ENCODE measurements around the gene CCT6A. TPM values are rescaled to one million over a fixed set of nuclear protein-coding genes. Genes with fewer than 3 reads are reported as not detected.

The CCT6A gene
- total and polyA plus RNA-seq, 9 of the 15 experiments (the other 6 are each of a cell fraction or from before 2014, with no cell fraction given): 244 to 708 (median 387) TPM

- TF ChIP-seq POU5F1 (IDR thresholded peaks at IDR 0.05; ENCODE audit: borderline replicate concordance, low read depth, low read length, partially characterized antibody) (no peak), DNMT1 (IDR thresholded peaks at IDR 0.05) (no peak), PCBP1 (IDR thresholded peaks at IDR 0.05; ENCODE audit: low read depth, low read length, poor library complexity, severe bottlenecking) (no peak), DEAF1 (CRISPR knock-in tag; IDR thresholded peaks at IDR 0.05) (no peak), SNRNP70 (optimal IDR thresholded peaks at IDR 0.05; ENCODE audit: low read depth, low read length) (no peak), MBD1 (CRISPR knock-in tag; IDR thresholded peaks at IDR 0.05) (no peak), HMGN3 (IDR thresholded peaks at IDR 0.05; ENCODE audit: borderline replicate concordance, extremely low read depth, insufficient read length, low read depth, low read length) (peak; percentile 46), CREM (IDR thresholded peaks at IDR 0.05; ENCODE audit: low read depth) (peak; percentile 90), YY1 (IDR thresholded peaks at IDR 0.05; ENCODE audit: borderline replicate concordance in 1 of 3, control insufficient read depth in 1 of 3, extremely low read depth in 1 of 3, insufficient read depth in 3 of 3, insufficient read length in 1 of 3, insufficient replicate concordance in 2 of 3, low read depth in 1 of 3, low read length in 2 of 3) (peak in 2 of 3 experiments; percentile 21 to 42), TARDBP (IDR thresholded peaks at IDR 0.05) (no peak), NFE2L1 (tag; IDR thresholded peaks at IDR 0.05; ENCODE audit: borderline replicate concordance, low read depth) (no peak), GTF2B (IDR thresholded peaks at IDR 0.05; ENCODE audit: extremely low read depth, insufficient read length) (peak; percentile 56), ATF4 (CRISPR knock-in tag; IDR thresholded peaks at IDR 0.05) (no peak), L3MBTL2 (IDR thresholded peaks at IDR 0.05) (peak; percentile 86), CBFA2T3 (IDR thresholded peaks at IDR 0.05) (no peak), IRF1 (CRISPR knock-in tag; IDR thresholded peaks at IDR 0.05; ENCODE audit: borderline replicate concordance) (no peak), HSF4 (CRISPR knock-in tag; IDR thresholded peaks at IDR 0.05; ENCODE audit: borderline replicate concordance) (0 out of 2 replicates have a peak, but pooled peaks have one; percentile 17), U2AF2 (optimal IDR thresholded peaks at IDR 0.05; ENCODE audit: low read depth, low read length) (no peak)
Measured at GRCh38 chr7:56106108-56107073, 54.8 kb downstream of the CCT6A start, which contains the start of gene CHCHD2 (continued).
